Adrenal gland (tissue), 12 donors: Measurements from ENCODE around the gene CDH20. TPM values are rescaled to one million over a fixed set of nuclear protein-coding genes. Genes with fewer than 3 reads are reported as not detected.

Experiments used
- DNase-seq, 7 donors: peaks; one replicate each; pipeline ENCODE4 v3.0.0-alpha.2; 2019 to 2020
- H3K27ac ChIP-seq, 5 donors: fragments of 200-600 bp; sonication (generic) in 4 of 5; 1 replicate in 3 of 5; 2 replicates in 2 of 5; pipeline versions ENCODE4 v1.5.1 to v1.8.0; 2016 to 2020; ENCODE audit warnings: mild to moderate bottlenecking in 1 of 5
- H3K27me3 ChIP-seq: fragments of 200-600 bp; 2 replicates; pipeline ENCODE4 v1.8.0; 2021
- H3K36me3 ChIP-seq, 2 donors: fragments of 200-600 bp; replicated peaks in 1 of 2; 1 replicate in 1 of 2; 2 replicates in 1 of 2; pipeline versions ENCODE4 v1.5.1 to v1.8.0; 2018 to 2022
- H3K4me1 ChIP-seq, 2 donors: fragments of 200-600 bp; replicated peaks in 1 of 2; 1 replicate in 1 of 2; 2 replicates in 1 of 2; pipeline versions ENCODE4 v1.5.1 to v1.8.0; 2018 to 2021
- H3K4me3 ChIP-seq, 4 donors: fragments of 200-600 bp; sonication (generic) in 3 of 4; one replicate each; pipeline ENCODE4 v1.5.1; 2016 to 2018
- H3K9me3 ChIP-seq, 3 donors: fragments of 200-600 bp; sonication (generic) in 1 of 3; replicated peaks in 1 of 3; 1 replicate in 2 of 3; 2 replicates in 1 of 3; pipeline versions ENCODE4 v1.5.1 to v1.8.0; 2016 to 2021
- CTCF ChIP-seq, 6 experiments: fragments of 450-650 bp in 4 of 6; fragments of 200-600 bp in 2 of 6; sonication (generic) in 1 of 6; IDR thresholded peaks; 1 replicate in 5 of 6; 2 replicates in 1 of 6; pipeline versions ENCODE4 v1.5.1 to v1.8.0; 2016 to 2021; ENCODE audit warnings: antibody characterized with exemption in 6 of 6, mild to moderate bottlenecking in 2 of 6, moderate library complexity in 1 of 6
- POLR2A ChIP-seq, 2 donors: fragments of 450-650 bp; IDR thresholded peaks; one replicate each; pipeline ENCODE4 v1.6.1; 2017; ENCODE audit warnings: antibody characterized with exemption in 2 of 2, mild to moderate bottlenecking in 2 of 2, moderate library complexity in 1 of 2
- WGBS, 4 donors: extraction: QIAGEN DNeasy Blood & Tissue Kit in 2 of 4; methylation state at CpG; one replicate each; pipeline versions ENCODE4 v1.1.5 to v1.1.7; 2013 to 2017; 5-methylcytosine and 5-hydroxymethylcytosine counted together
- intact Hi-C, 2 donors: fragments of 100-400 bp; cut with DNase I; formaldehyde crosslinking; loops; one replicate each; pipeline versions ENCODE4 v1.14.1 to v1.15.0; 2022 to 2023
- polyA plus RNA-seq, 3 donors: library from polyadenylated mRNA; stranded (reverse); fragments of 200-250 nt in 2 of 3; fragments of 350-450 nt in 1 of 3; fragmentation: Illumina TruSeq in 1 of 3; extraction: RNeasy Lipid Tissue Mini Kit (QIAGEN cat#74804) in 1 of 3; gene quantifications; one replicate each; pipeline ENCODE4 v1.2.3, GENCODE V29; 2013 to 2014
- total RNA-seq, 9 donors: library from RNA; depleted of rRNA in 4 of 9; stranded (reverse); fragments of >200 nt in 4 of 9; fragments of 120-200 nt in 1 of 9; fragmentation: NEBNext Ultra II Directional in 1 of 9; extraction: Animal tissue kit (Norgen Biotek cat#: 25700) in 1 of 9; gene quantifications; one replicate each; pipeline versions ENCODE4 v1.1.0 to v1.2.4, GENCODE V29; 2013 to 2023
- donor health status: healthy with polysubstance abuse.
- donor health status: Bipolar disorder and iron deficiency.
- donor health status: DM: yes; HTN: yes; CAD: no.
- donor health status: DM: no; HTN: no; CAD: no.
- donor health status: DM: no; HTN: no; CAD: no.
- donor health status: DM: yes; HTN: yes; CAD: no.

CDH20 gene
- total and polyA plus RNA-seq, 12 donors: 0.07 to 11.6 (median 0.29) TPM; not detected in 2

DNA sequence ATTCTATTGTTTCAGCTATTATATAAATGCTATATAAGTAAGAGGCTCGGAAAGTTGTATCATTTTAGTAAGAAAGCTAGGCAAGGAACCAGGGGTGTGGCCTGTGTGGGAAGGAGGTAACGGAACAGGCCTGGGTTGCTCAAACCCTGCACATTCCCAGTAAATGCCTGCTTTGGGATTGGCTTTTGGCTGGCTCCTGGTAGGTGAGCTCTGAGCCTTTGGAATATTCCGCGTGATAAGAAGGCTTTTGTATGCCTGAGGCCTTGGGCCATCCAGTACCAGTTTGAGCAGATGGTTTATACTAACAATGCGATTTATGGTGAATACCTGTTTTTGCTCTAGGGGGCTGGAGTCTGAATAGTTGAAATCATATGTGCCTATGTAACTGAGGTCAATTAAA, 42.6 kb upstream of the CDH20 start:
- intact Hi-C loops: no loop called here
- no peaks in the 10 kb centered on the region for H3K27me3 ChIP-seq
- H3K36me3 ChIP-seq: no peaks in the 10 kb centered on the region
- H3K4me3 ChIP-seq: no peak overlapping the region
- no peak overlapping the region for H3K27ac ChIP-seq
- 86 to 95% (median 91%) methylated on average over 5 of the region's 5 CpGs for WGBS, 4 donors
- no peak for TF ChIP-seq POLR2A (IDR thresholded peaks at IDR 0.05)
- TF ChIP-seq CTCF (IDR thresholded peaks at IDR 0.05): no peak
- H3K9me3 ChIP-seq: no peaks in the 10 kb centered on the region
- no peak for DNase-seq
- H3K4me1 ChIP-seq: no peaks in the 10 kb centered on the region

DNA sequence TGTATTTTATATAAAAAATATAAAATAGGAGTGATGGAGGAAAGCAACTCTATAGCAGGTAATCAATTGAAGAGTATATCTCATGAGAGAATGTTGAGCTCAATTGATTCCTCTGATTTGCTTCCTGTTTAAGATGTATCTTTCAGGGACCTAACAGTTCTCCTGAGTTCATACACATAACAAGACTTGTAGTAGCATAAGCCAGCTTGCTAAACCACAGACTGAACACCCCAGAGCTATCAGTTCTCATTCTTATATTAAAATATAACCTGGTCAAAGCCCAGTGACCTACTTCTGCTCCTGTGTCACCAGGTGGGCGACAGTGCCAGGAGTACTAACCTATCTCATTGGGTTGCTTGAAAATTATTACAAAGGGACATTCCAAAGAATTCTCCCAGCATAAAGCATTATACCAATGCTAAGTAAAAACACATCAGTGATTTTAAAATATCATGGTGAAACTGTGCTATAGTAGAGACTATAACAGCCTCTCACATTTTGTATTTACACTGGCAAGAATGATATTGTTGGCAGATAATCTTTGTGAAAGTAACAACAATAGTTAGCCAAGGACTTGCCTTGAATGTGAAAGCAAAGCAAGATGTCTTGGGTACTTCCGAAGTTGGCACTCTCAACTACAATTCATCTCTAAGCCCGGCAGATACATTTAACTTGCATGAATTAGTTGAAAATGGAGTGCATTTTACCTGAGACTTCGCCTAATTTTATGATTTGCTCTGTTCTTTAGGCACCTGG, 40.8 kb upstream of the CDH20 start:
- no peaks in the 10 kb centered on the region for H3K9me3 ChIP-seq
- H3K27ac ChIP-seq: no peak overlapping the region
- no peak for DNase-seq
- intact Hi-C loops: no loop called here
- 53 to 74% (median 65%) methylated on average over 4 of the region's 4 CpGs for WGBS, 4 donors
- no peaks in the 10 kb centered on the region for H3K36me3 ChIP-seq
- H3K4me1 ChIP-seq: no peaks in the 10 kb centered on the region
- no peak overlapping the region for H3K4me3 ChIP-seq
- H3K27me3 ChIP-seq: no peaks in the 10 kb centered on the region
- TF ChIP-seq CTCF (IDR thresholded peaks at IDR 0.05): no peak
- no peak for TF ChIP-seq POLR2A (IDR thresholded peaks at IDR 0.05)

- Histone ChIP-seq H3K4me3 (no peak overlapping the region), H3K27ac (no peak overlapping the region), H3K9me3 (no peaks in the 10 kb centered on the region), H3K27me3 (no peaks in the 10 kb centered on the region), H3K36me3 (no peaks in the 10 kb centered on the region), H3K4me1 (no peaks in the 10 kb centered on the region)
- 74 to 83% (median 79%) methylated on average over 1 of the region's 1 CpG for WGBS, 4 donors
- TF ChIP-seq POLR2A (IDR thresholded peaks at IDR 0.05) (no peak), CTCF (IDR thresholded peaks at IDR 0.05) (no peak)
- intact Hi-C loops: no loop called here
- DNase-seq: no peak
These were observed 38.1 kb upstream of the CDH20 start for GRCh38 chr18:61295153-61295552.

- intact Hi-C loops: no loop called here
- no peak for TF ChIP-seq POLR2A (IDR thresholded peaks at IDR 0.05)
- no peak for TF ChIP-seq CTCF (IDR thresholded peaks at IDR 0.05)
- no peaks in the 10 kb centered on the region for H3K36me3 ChIP-seq
- DNase-seq: no peak
- H3K4me3 ChIP-seq: no peak overlapping the region
- 69 to 76% (median 72%) methylated on average over 3 of the region's 3 CpGs for WGBS, 4 donors
- no peaks in the 10 kb centered on the region for H3K27me3 ChIP-seq
- no peaks in the 10 kb centered on the region for H3K4me1 ChIP-seq
- no peaks in the 10 kb centered on the region for H3K9me3 ChIP-seq
- no peak overlapping the region for H3K27ac ChIP-seq
These were observed 25.2 kb upstream of the CDH20 start for GRCh38 chr18:61308004-61308403.
